SK-N-SH (cell line): ENCODE measurements around the gene JMJD1C. TPM values are rescaled to one million over a fixed set of nuclear protein-coding genes. Genes with fewer than 3 reads are reported as not detected.
"Not testable (repeated sequence)": the region's sequence is repeated elsewhere in the genome, so short reads cannot be mapped to it uniquely, and the experiment has no call there.

Source experiments
- CTCF ChIA-PET: fragments of 300-600, 350-600 bp; formaldehyde crosslinking; extraction: SDS; loops from one replicate; lab custom pipeline; 2021; lab: Yijun Ruan, JAX
- POLR2A ChIA-PET: fragments of 350-600 bp; sonication (Branson Sonifier 250); formaldehyde crosslinking; extraction: SDS; loops from one replicate; lab custom pipeline; 2020; ENCODE audit warnings: antibody characterized with exemption, inconsistent platforms; lab: Yijun Ruan, JAX
- DNase-seq: peaks from one replicate; pipeline ENCODE4 v3.0.0; 2012
- H2AFZ ChIP-seq: fragments of 200-600 bp; sonication (generic); 2 replicates; pipeline ENCODE4 v1.8.1; 2016; ENCODE audit warnings: antibody characterized with exemption, mild to moderate bottlenecking, low read depth
- H3F3A ChIP-seq: fragments of 200-600 bp; sonication (generic); replicated peaks from 2 replicates; pipeline ENCODE3; 2016; ENCODE audit warnings: antibody characterized with exemption, mild to moderate bottlenecking; ENCODE audit not compliant: insufficient read depth
- H3K27ac ChIP-seq, 2 experiments: fragments of 200-500 bp in 1 of 2; fragments of 200-600 bp in 1 of 2; sonication (Bioruptor generic) in 1 of 2; sonication (generic), shearing (Covaris generic) in 1 of 2; 2 replicates each; pipeline versions ENCODE4 v1.5.1 to v1.6.1; 2014 to 2016; ENCODE audit warnings: low read depth in 2 of 2, inconsistent platforms in 1 of 2, low read length in 1 of 2, mild to moderate bottlenecking in 1 of 2, mixed read lengths in 1 of 2
- H3K27me3 ChIP-seq: fragments of 200-600 bp; sonication (generic), shearing (Covaris generic); 2 replicates; pipeline ENCODE4 v1.6.1; 2016; ENCODE audit warnings: mixed run types; ENCODE audit not compliant: insufficient read depth
- H3K36me3 ChIP-seq, 2 experiments: fragments of 200-500 bp in 1 of 2; fragments of 200-600 bp in 1 of 2; sonication (Bioruptor generic) in 1 of 2; sonication (generic) in 1 of 2; replicated peaks in 1 of 2; 2 replicates each; pipeline versions ENCODE3 to v1.5.1; 2014 to 2016; ENCODE audit warnings: low read length in 1 of 2, mild to moderate bottlenecking in 1 of 2; ENCODE audit not compliant: insufficient read depth in 2 of 2, control insufficient read depth in 1 of 2
- H3K4me1 ChIP-seq, 2 experiments: fragments of 200-500 bp in 1 of 2; fragments of 200-600 bp in 1 of 2; sonication (Bioruptor generic) in 1 of 2; sonication (generic), shearing (Covaris generic) in 1 of 2; 2 replicates each; pipeline versions ENCODE4 v1.5.1 to v1.6.1; 2014 to 2016; ENCODE audit warnings: low read depth in 1 of 2, low read length in 1 of 2, mixed run types in 1 of 2; ENCODE audit not compliant: insufficient read depth in 2 of 2, control insufficient read depth in 1 of 2
- H3K4me2 ChIP-seq: fragments of 200-600 bp; sonication (generic), shearing (Covaris generic); 2 replicates; pipeline ENCODE4 v1.6.1; 2017; ENCODE audit warnings: mixed run types
- H3K4me3 ChIP-seq, 2 experiments: fragments of 200-500 bp in 1 of 2; fragments of 200-600 bp in 1 of 2; sonication (Bioruptor generic) in 1 of 2; sonication (generic), shearing (Covaris generic) in 1 of 2; 2 replicates each; pipeline versions ENCODE4 v1.5.1 to v1.8.1; 2014 to 2016; ENCODE audit warnings: low read depth in 2 of 2, inconsistent platforms in 1 of 2, low read length in 1 of 2, mild to moderate bottlenecking in 1 of 2, mixed read lengths in 1 of 2, moderate library complexity in 1 of 2
- H3K79me2 ChIP-seq: fragments of 200-600 bp; sonication (generic); 2 replicates; pipeline ENCODE4 v1.8.1; 2017; ENCODE audit warnings: mild to moderate bottlenecking; ENCODE audit not compliant: insufficient read depth
- H3K9ac ChIP-seq: fragments of 200-600 bp; sonication (generic); 2 replicates; pipeline ENCODE4 v1.6.1; 2017; ENCODE audit warnings: mixed run types
- H3K9me2 ChIP-seq: fragments of 200-600 bp; sonication (generic); 2 replicates; pipeline ENCODE4 v1.6.1; 2017; ENCODE audit warnings: mixed run types
- H3K9me3 ChIP-seq: fragments of 200-600 bp; sonication (generic); 2 replicates; pipeline ENCODE4 v1.6.1; 2017; ENCODE audit warnings: mixed run types, mild to moderate bottlenecking, moderate library complexity
- H4K20me1 ChIP-seq: fragments of 200-600 bp; sonication (generic); 2 replicates; pipeline ENCODE4 v1.6.1; 2017; ENCODE audit warnings: mild to moderate bottlenecking, mixed run types; ENCODE audit not compliant: insufficient read depth
- CHD2 ChIP-seq: fragments of 150-350 bp; IDR thresholded peaks from 2 replicates; pipeline ENCODE4 v1.6.1; 2018; ENCODE audit warnings: low read length; ENCODE audit not compliant: partially characterized antibody
- ELF1 ChIP-seq: IDR thresholded peaks from 2 replicates; pipeline ENCODE4 v1.4.0; 2012
- EP300 ChIP-seq, 2 experiments: IDR thresholded peaks; 2 replicates each; pipeline versions ENCODE4 v1.4.0 to v1.6.1; 2012; ENCODE audit warnings: borderline replicate concordance in 1 of 2, low read depth in 1 of 2, low read length in 1 of 2
- FOSL2 ChIP-seq: IDR thresholded peaks from 2 replicates; pipeline ENCODE4 v1.4.0; 2012; ENCODE audit warnings: low read depth, mild to moderate bottlenecking, moderate library complexity, borderline replicate concordance
- JUND ChIP-seq: IDR thresholded peaks from 2 replicates; pipeline ENCODE4 v1.4.0; 2012
- MAX ChIP-seq: IDR thresholded peaks from 2 replicates; pipeline ENCODE4 v1.4.0; 2012; ENCODE audit warnings: low read depth
- NFIC ChIP-seq: IDR thresholded peaks from 2 replicates; pipeline ENCODE4 v1.4.0; 2012; ENCODE audit warnings: borderline replicate concordance
- NRF1 ChIP-seq: IDR thresholded peaks from 2 replicates; pipeline ENCODE4 v1.6.1; 2012; ENCODE audit warnings: low read depth, mild to moderate bottlenecking, low read length
- RFX5 ChIP-seq: IDR thresholded peaks from 2 replicates; pipeline ENCODE4 v1.6.1; 2012; ENCODE audit warnings: mild to moderate bottlenecking, improper control_type of control experiment, low read length
- RXRA ChIP-seq: IDR thresholded peaks from 2 replicates; pipeline ENCODE4 v1.4.0; 2012; ENCODE audit warnings: low read depth, mild to moderate bottlenecking, borderline replicate concordance
- SMC3 ChIP-seq: IDR thresholded peaks from 2 replicates; pipeline ENCODE4 v1.6.1; 2012; ENCODE audit warnings: low read depth, low read length, improper control_type of control experiment
- ZBTB33 ChIP-seq: IDR thresholded peaks from 2 replicates; pipeline ENCODE4 v1.4.0; 2012; ENCODE audit warnings: low read depth, borderline replicate concordance
- WGBS: methylation state at CpG from one replicate; pipeline ENCODE4 v1.1.6; 2017; ENCODE audit warnings: low lambda C conversion rate; 5-methylcytosine and 5-hydroxymethylcytosine counted together
- polyA plus RNA-seq, 3 experiments: library from polyadenylated mRNA; depleted of rRNA; stranded (reverse); fragments of >200 nt; gene quantifications; 2 replicates each; pipeline ENCODE4 v1.2.3, GENCODE V29; 2012
- TF ChIP-seq, protein P1 (sequence below): IDR thresholded peaks from 2 replicates; pipeline ENCODE4 v1.6.1; 2012; ENCODE audit warnings: mild to moderate bottlenecking, low read depth, low read length, moderate library complexity
- TF ChIP-seq, protein P2 (sequence below): fragments of 150-350 bp; IDR thresholded peaks from 2 replicates; pipeline ENCODE4 v1.6.1; 2016; ENCODE audit warnings: mild to moderate bottlenecking, low read depth, low read length

JMJD1C gene
- polyA plus RNA-seq, 1 of the 3 experiments (the other 2 are of a cell fraction) = 11.7 TPM

- POLR2A ChIA-PET, H3K9me2 ChIP-seq, H2AFZ ChIP-seq, H3K9ac ChIP-seq, DNase-seq, H3K4me3 ChIP-seq, H3K9me3 ChIP-seq, H3K27me3 ChIP-seq: not testable (repeated sequence)
- H3F3A ChIP-seq = peaks cover 26% of the 10 kb centered on the region
- peaks cover 0 to 24% of the 10 kb centered on the region in 2 experiments for H3K36me3 ChIP-seq
- 99% methylated on average over 10 of the region's 10 CpGs for WGBS
- peaks cover 94% of the 10 kb centered on the region for H3K79me2 ChIP-seq
- H3K27ac ChIP-seq = peak overlapping the region in 1 of 2 experiments; percentile 88; a peak in 1 of 4 replicates
- peaks cover 87% of the 10 kb centered on the region for H4K20me1 ChIP-seq
- CTCF ChIA-PET = interaction anchor here (0.8 to 1.9 kb wide), 5 partner anchors 14 to 478 kb away, joined by 3 to 6 read pairs (median 3); no protein-coding TSS in a partner anchor
- H3K4me1 ChIP-seq = peaks cover 0 to 18% of the 10 kb centered on the region in 2 experiments; a peak in 2 of 4 replicates
- H3K4me2 ChIP-seq = 0 out of 2 replicates have a peak overlapping the region, but pooled peaks have one; percentile 8
These were observed 230.6 kb downstream of the JMJD1C start for GRCh38 chr10:63235136-63235535.

GRCh38 chr10:63229161-63229560 lies 236.6 kb downstream of the JMJD1C start:
- Histone ChIP-seq H3K9ac (no peak overlapping the region), H3K9me3 (no peaks in the 10 kb centered on the region), H3K4me3 (no peak overlapping the region), H3F3A (peaks cover 15% of the 10 kb centered on the region), H3K4me2 (no peak overlapping the region), H4K20me1 (peaks cover 93% of the 10 kb centered on the region), H3K27ac (no peak overlapping the region), H2AFZ (no peak overlapping the region), H3K9me2 (no peaks in the 10 kb centered on the region), H3K36me3 (peaks cover 0 to 15% of the 10 kb centered on the region in 2 experiments), H3K79me2 (peaks cover 99% of the 10 kb centered on the region), H3K27me3 (no peaks in the 10 kb centered on the region), H3K4me1 (peaks cover 7 to 32% of the 10 kb centered on the region in 2 experiments; a peak in 3 of 4 replicates)
- 36% methylated on average over 4 of the region's 4 CpGs for WGBS
- CTCF ChIA-PET = interaction anchor here (0.7 to 1.5 kb wide), 2 partner anchors 12 to 400 kb away, joined by 4 read pairs; no protein-coding TSS in a partner anchor
- TF ChIP-seq, protein P1, sequence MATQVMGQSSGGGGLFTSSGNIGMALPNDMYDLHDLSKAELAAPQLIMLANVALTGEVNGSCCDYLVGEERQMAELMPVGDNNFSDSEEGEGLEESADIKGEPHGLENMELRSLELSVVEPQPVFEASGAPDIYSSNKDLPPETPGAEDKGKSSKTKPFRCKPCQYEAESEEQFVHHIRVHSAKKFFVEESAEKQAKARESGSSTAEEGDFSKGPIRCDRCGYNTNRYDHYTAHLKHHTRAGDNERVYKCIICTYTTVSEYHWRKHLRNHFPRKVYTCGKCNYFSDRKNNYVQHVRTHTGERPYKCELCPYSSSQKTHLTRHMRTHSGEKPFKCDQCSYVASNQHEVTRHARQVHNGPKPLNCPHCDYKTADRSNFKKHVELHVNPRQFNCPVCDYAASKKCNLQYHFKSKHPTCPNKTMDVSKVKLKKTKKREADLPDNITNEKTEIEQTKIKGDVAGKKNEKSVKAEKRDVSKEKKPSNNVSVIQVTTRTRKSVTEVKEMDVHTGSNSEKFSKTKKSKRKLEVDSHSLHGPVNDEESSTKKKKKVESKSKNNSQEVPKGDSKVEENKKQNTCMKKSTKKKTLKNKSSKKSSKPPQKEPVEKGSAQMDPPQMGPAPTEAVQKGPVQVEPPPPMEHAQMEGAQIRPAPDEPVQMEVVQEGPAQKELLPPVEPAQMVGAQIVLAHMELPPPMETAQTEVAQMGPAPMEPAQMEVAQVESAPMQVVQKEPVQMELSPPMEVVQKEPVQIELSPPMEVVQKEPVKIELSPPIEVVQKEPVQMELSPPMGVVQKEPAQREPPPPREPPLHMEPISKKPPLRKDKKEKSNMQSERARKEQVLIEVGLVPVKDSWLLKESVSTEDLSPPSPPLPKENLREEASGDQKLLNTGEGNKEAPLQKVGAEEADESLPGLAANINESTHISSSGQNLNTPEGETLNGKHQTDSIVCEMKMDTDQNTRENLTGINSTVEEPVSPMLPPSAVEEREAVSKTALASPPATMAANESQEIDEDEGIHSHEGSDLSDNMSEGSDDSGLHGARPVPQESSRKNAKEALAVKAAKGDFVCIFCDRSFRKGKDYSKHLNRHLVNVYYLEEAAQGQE = no peak
- TF ChIP-seq CHD2 (no peak), NFIC (no peak)
- TF ChIP-seq, protein P2, sequence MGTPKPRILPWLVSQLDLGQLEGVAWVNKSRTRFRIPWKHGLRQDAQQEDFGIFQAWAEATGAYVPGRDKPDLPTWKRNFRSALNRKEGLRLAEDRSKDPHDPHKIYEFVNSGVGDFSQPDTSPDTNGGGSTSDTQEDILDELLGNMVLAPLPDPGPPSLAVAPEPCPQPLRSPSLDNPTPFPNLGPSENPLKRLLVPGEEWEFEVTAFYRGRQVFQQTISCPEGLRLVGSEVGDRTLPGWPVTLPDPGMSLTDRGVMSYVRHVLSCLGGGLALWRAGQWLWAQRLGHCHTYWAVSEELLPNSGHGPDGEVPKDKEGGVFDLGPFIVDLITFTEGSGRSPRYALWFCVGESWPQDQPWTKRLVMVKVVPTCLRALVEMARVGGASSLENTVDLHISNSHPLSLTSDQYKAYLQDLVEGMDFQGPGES = no peak
- POLR2A ChIA-PET = no interaction called here
- peak; percentile 20 for DNase-seq

DNA sequence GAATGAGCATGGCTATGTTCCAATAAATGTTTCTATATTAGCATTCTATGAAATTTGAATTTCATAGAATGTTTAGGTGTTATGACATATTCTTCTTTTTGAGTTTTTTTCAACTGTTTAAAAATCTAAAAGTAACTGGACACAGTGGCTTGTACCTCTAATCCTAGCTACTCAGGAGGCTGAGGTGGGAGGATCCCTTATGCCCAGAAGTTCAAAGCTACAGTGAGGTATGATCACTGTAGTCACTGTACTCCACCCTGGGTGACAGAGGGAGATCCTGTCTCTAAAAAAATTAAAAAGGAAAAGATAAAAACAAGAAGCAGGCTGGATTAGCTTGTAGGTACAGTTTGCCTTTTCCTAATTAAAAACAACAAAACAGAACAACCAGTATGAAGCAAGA lies 237.5 kb downstream of the JMJD1C start:
- no peak overlapping the region for H3K9ac ChIP-seq
- peaks cover 15% of the 10 kb centered on the region for H3F3A ChIP-seq
- H3K79me2 ChIP-seq = peaks cover 99% of the 10 kb centered on the region
- no peak overlapping the region for H3K4me3 ChIP-seq
- H3K27ac ChIP-seq = peak overlapping the region in 1 of 2 experiments; percentile 33; a peak in 2 of 4 replicates
- H3K9me2 ChIP-seq = no peaks in the 10 kb centered on the region
- H3K36me3 ChIP-seq = peaks cover 0 to 15% of the 10 kb centered on the region in 2 experiments
- POLR2A ChIA-PET = no interaction called here
- CTCF ChIA-PET = interaction anchor here (0.8 to 1.5 kb wide), 4 partner anchors 11 to 401 kb away, joined by 3 to 5 read pairs (median 4); no protein-coding TSS in a partner anchor
- no peaks in the 10 kb centered on the region for H3K9me3 ChIP-seq
- H3K4me1 ChIP-seq = peaks cover 7 to 31% of the 10 kb centered on the region in 2 experiments; a peak in 3 of 4 replicates
- no peak overlapping the region for H2AFZ ChIP-seq
- H4K20me1 ChIP-seq = peaks cover 87% of the 10 kb centered on the region
- no peak overlapping the region for H3K4me2 ChIP-seq
- H3K27me3 ChIP-seq = no peaks in the 10 kb centered on the region
- no peak for DNase-seq
- TF ChIP-seq NFIC (no peak), FOSL2 (no peak), ZBTB33 (no peak), SMC3 (no peak), JUND (no peak), RFX5 (no peak), EP300 (IDR thresholded peaks at IDR 0.05; ENCODE audit: borderline replicate concordance in 1 of 2, low read depth in 1 of 2, low read length in 1 of 2) (no peak), NRF1 (no peak), ELF1 (no peak), RXRA (no peak), MAX (no peak)
